ENCODE measurements around the gene TLR7.

TLR7 gene

GRCh38 chrX:12891171-12891570 is 24.3 kb downstream of the TLR7 start:
- DNase-seq (ENCODE audit: low spot score) = no peak

- DNase-seq (ENCODE audit: low spot score) = no peak
Observed at GRCh38 chrX:12891915-12892506, 25.1 kb downstream of the TLR7 start.

DNA sequence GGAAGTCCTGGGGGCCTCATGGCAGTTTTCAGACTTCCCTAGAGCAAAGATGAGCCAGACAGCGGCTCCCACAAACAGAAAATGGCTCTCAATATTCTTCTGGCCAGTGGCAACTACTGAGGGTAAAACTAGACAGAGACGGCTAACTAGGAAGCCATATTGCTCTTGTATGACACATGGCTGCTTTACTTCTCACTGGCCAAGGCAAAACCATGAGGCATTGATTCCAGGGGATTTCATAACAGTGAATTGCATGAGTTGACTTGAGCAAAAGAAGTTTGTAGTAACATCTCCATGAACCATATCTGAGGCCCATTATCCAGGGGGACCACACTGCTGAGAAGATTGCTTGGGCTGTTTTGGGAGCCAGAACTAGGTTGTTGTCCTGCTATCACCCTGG is 25.8 kb downstream of the TLR7 start:
- DNase-seq (ENCODE audit: low spot score) = no peak

GRCh38 chrX:12894074-12895030 is 27.5 kb downstream of the TLR7 start:
- DNase-seq (ENCODE audit: low spot score) = peak; percentile 15

DNA sequence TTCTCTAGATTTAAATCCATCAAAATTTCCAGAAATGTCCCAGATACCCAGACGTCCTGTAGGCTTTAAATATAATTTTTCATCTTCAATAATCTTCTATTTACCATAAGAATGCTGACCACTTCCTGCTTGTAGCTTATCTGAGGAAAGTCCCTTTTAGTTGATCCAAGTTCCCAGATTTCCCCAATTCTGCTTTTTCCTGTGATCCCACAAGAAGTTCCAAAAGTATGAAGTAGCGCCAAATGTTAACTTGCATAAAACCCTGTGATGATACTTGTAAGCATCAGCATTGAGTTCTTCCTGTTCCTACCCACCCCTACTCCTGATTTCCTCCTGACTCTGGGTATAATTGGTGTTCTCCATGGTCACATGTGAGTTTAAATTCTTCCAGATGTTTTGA is 29.0 kb downstream of the TLR7 start:
- no peak for DNase-seq (ENCODE audit: low spot score)

GRCh38 chrX:12896935-12897334 is 30.1 kb downstream of the TLR7 start:
- DNase-seq (ENCODE audit: low spot score) = peak; percentile 4

- no peak for DNase-seq (ENCODE audit: low spot score)
Observed at GRCh38 chrX:12898073-12898472, 31.2 kb downstream of the TLR7 start.

DNA sequence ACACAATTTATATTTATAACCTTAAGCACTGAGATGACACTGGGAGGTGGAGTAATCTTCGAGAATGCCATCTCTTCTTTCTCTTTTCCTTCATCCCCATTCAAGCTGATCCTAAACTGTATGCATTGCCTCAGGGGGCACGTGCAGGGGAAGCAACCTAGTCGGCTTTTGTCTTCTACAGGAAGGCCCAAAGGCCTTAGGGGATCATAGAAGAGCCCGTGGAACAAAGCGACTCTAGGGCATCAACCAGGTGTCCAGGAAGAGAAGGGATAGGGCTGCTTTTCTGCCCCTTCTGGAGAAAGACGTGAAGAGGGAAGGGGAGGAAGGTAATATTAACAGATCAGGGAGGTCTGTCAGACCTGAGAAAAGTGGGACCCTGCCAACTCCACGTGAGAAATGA is 32.6 kb downstream of the TLR7 start:
- no peak for DNase-seq (ENCODE audit: low spot score)

GRCh38 chrX:12901486-12901885 is 34.6 kb downstream of the TLR7 start:
- DNase-seq (ENCODE audit: low spot score) = peak; percentile 52

DNA sequence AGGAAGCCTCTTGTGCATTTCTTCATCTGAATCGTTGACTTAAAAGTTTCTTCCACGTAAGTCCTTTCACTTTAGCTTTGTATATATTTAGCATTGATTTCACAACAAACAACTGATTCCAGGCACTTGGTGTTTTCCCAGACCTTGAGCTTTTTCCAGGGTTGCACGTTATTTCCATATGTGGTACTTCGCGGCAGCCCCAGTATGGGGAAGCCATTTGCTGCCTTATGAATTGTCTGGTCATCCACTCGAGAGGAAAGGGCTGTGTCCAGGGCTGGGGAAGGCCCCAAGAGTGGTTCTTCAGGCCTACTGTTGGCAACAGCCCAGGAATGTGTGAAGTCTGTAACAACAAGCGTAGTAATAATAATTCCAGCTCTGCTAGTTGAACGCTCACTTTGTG is 36.8 kb downstream of the TLR7 start:
- DNase-seq (ENCODE audit: low spot score) = no peak

GRCh38 chrX:12906046-12906761 is 39.3 kb downstream of the TLR7 start, which contains the start of gene TLR8:
TLR8 (plus strand) TSS chrX:12906620; CDS start chrX:12906707, 87 bp downstream.
- DNase-seq (ENCODE audit: low spot score) = no peak

DNA sequence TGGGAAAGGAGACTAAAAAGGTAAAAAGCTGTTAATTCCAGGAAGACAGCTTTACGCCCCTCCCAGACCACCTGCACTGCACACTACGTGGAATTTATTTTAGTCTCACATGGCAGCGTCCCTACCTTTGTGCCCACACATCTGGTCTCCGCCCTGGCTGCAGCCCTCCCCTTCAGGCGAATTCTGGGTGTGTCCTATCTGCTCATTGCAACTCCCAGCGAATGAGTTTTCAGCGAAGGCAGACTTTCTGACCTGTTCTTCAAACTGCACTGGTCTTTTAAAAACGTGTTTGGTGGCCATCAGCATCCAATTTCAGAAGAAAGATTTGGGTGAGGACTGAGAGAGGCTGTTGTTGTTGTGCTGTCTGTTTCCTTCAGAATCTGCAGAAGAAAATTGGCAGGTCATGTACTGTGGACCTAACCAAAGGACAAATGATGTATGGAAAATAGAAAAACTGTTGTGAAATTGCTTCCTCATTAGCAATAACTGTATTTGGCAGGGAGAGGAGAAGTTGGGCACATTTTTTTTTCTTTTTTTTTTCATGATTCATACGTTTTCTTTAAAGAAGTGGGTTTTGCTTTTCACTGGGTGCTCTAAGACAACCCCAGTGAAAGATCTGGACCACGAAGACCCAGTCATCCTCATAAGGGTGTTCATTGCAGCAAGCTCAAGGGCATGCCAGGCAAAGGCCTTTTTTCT is 43.7 kb downstream of the TLR7 start:
- no peak for DNase-seq (ENCODE audit: low spot score)

DNA sequence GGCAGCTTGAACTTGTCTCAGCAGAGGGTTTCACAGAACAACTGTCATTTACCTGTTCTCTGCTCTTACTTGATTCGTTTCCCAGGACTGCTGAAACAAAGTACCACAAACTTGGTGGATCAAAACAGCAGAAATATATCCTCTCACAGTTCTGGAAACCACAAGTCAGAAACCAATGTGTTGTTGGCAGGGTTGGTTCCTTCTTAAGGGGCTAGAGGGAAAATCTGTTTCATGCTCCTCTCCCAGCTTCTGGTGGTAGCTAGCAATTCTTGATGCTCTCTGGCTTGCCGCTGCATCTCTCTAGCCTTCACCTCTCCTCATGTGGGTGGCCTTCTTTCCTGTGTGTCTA is 44.2 kb downstream of the TLR7 start:
- DNase-seq (ENCODE audit: low spot score) = no peak

DNA sequence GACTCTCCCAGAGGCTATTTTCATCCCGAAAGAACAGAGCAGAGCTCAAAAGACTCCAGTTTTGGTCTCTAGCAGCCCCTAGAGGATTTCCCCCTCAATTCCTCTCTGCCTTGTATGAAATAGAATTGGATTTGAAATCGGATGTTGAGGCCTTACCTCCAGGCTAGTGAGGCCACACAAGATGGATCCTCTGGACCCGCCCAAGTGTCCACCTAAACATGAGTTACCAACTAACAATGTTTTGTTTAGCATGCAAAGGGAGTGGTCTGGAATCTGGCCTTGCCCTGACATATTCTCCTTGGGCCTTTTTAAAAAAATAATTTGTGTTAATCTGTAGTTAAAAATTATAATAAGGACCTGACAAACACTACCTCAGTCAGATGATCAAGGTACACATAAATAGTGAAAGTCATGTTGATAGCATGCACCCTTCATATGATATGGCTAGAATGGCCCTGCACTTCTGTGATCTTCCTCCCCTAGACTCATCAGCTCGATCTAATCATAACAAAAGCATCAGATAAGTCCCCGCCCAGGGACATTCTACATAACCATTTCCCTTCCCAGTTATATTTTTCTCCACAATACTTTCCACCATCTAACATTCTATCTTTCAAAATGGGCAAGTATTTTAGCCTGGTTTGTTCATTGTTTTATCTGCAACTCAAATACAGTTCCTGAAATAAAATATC is 46.1 kb downstream of the TLR7 start:
- no peak for DNase-seq (ENCODE audit: low spot score)

DNA sequence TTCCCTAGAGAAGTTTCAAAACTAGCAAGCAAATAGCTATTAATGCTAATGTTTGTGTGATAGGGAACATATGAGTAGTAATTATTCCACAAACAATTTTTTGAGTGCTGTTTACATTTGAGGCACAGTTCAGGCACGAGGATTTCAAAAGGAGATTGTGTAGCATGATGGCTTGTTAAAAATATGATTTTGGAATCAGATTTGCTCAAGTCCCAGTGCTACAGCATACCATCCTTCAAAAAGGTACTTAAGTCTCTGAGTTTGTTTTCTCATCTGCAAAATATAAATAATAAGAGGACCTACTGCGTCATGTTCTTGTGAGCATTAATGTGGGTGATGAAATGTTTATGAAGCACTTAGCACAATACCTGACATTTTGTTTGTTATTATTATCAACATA is 50.9 kb downstream of the TLR7 start:
- DNase-seq (ENCODE audit: low spot score) = no peak

- DNase-seq (ENCODE audit: low spot score) = no peak
Observed at GRCh38 chrX:12919051-12919450, 52.2 kb downstream of the TLR7 start.

GRCh38 chrX:12919620-12920019 is 52.7 kb downstream of the TLR7 start:
- DNase-seq (ENCODE audit: low spot score) = no peak

- no peak for DNase-seq (ENCODE audit: low spot score)
Observed at GRCh38 chrX:12920990-12921389, 54.1 kb downstream of the TLR7 start.

DNA sequence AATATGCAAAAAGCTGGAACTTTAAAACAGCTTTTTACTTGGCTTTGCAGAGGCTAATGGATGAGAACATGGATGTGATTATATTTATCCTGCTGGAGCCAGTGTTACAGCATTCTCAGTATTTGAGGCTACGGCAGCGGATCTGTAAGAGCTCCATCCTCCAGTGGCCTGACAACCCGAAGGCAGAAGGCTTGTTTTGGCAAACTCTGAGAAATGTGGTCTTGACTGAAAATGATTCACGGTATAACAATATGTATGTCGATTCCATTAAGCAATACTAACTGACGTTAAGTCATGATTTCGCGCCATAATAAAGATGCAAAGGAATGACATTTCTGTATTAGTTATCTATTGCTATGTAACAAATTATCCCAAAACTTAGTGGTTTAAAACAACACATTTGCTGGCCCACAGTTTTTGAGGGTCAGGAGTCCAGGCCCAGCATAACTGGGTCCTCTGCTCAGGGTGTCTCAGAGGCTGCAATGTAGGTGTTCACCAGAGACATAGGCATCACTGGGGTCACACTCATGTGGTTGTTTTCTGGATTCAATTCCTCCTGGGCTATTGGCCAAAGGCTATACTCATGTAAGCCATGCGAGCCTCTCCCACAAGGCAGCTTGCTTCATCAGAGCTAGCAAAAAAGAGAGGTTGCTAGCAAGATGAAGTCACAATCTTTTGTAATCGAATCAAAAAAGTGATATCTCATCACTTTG is 55.2 kb downstream of the TLR7 start:
- DNase-seq (ENCODE audit: low spot score) = no peak

GRCh38 chrX:12922599-12922919 is 55.7 kb downstream of the TLR7 start:
- DNase-seq (ENCODE audit: low spot score) = no peak

DNA sequence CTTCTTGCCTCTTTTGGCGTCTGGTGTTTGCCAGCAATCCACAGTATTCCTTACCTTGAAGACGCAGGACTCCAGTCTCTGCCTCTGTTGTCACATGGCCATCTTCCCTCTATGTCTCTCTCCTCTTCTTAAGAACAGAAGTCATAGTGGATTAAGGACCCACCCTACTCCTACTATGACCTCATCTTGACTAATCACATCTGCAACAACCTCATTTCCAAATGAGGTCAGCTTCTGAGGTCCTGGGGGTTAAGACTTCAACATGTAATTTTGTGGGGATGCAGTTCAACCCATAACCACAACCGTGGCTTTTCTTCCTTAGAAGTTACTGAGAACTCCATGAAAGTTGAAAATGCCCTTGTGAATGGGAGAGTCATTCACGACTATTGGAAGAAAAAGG is 62.8 kb downstream of the TLR7 start:
- DNase-seq (ENCODE audit: low spot score) = no peak

Data from Ammon's horn (tissue), 1 donor.